Neural cell (in vitro differentiated cells): ENCODE data around the gene ADAMTS17.

Source experiments
- CTCF ChIP-seq: fragments of 450-650 bp; IDR thresholded peaks from 2 replicates; pipeline ENCODE4 v1.5.1; 2014; ENCODE audit warnings: antibody characterized with exemption, mild to moderate bottlenecking, moderate library complexity; ENCODE audit not compliant: poor library complexity, severe bottlenecking
- MXI1 ChIP-seq: fragments of 450-650 bp; conservative IDR thresholded peaks from 2 replicates; pipeline ENCODE4 v1.6.1; 2014; ENCODE audit warnings: antibody characterized with exemption, mild to moderate bottlenecking; ENCODE audit not compliant: poor library complexity, severe bottlenecking
- POLR2AphosphoS5 ChIP-seq: IDR thresholded peaks from 2 replicates; pipeline ENCODE4 v1.6.1; 2012
- RAD21 ChIP-seq: fragments of 450-650 bp; conservative IDR thresholded peaks from 2 replicates; pipeline ENCODE4 v1.6.1; 2014; ENCODE audit warnings: antibody characterized with exemption, mild to moderate bottlenecking, moderate library complexity
- REST ChIP-seq: IDR thresholded peaks from 2 replicates; pipeline ENCODE4 v1.6.1; 2012; ENCODE audit warnings: borderline replicate concordance
- TAF1 ChIP-seq: IDR thresholded peaks from 2 replicates; pipeline ENCODE4 v1.6.1; 2012; ENCODE audit warnings: low read depth

DNA sequence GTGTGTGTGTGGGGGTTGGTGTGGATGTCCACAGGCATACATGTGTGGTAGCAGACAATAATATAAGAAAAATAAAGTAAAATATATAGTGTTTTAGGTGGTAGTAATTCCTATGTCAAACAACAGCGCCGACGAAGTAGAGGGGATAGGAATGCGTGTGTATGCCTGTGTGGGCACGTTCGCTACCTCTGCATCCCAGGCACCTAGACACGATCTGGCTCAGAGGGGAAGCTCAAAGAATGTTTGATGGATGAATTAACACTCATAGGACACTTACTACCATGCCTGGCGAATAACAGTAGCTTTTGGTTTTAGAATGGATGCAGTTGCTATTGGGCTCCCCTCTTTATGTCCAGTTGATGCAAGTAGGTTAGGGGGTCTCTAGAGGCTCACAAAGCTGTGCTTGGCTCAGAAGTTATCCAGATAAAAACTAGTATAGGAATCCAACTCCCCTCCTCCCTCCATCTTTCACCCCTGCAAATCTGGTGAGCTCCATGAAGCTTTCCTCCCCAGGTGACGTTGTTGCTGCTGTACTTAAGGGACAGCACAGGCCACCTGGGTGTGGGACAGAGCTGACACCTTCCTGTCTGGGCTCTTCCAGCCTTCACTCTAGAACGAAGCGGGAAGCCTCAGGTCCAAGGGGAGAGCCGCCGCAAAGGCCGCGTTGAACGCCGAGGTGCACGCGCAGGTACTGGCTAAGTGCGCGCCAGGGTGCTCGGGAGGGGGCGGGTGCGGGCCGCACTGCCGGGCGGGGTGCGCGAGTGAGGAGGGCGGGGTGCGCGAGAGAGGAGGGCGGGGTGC lies 415.9 kb downstream of the ADAMTS17 start:
- TF ChIP-seq RAD21 (peak; percentile 42), CTCF (no peak), TAF1 (no peak), REST (no peak), MXI1 (peak; percentile 22), POLR2AphosphoS5 (peak; percentile 20)
